ENCODE results near the gene OMA1. TPM values are rescaled to one million over a fixed set of nuclear protein-coding genes. Genes with fewer than 3 reads are reported as not detected.
"Not testable (repeated sequence)": the region's sequence is repeated elsewhere in the genome, so short reads cannot be mapped to it uniquely, and the experiment has no call there.

Gene OMA1
- total RNA-seq, 1 experiment from 2014 or later = 20.3 TPM

DNA sequence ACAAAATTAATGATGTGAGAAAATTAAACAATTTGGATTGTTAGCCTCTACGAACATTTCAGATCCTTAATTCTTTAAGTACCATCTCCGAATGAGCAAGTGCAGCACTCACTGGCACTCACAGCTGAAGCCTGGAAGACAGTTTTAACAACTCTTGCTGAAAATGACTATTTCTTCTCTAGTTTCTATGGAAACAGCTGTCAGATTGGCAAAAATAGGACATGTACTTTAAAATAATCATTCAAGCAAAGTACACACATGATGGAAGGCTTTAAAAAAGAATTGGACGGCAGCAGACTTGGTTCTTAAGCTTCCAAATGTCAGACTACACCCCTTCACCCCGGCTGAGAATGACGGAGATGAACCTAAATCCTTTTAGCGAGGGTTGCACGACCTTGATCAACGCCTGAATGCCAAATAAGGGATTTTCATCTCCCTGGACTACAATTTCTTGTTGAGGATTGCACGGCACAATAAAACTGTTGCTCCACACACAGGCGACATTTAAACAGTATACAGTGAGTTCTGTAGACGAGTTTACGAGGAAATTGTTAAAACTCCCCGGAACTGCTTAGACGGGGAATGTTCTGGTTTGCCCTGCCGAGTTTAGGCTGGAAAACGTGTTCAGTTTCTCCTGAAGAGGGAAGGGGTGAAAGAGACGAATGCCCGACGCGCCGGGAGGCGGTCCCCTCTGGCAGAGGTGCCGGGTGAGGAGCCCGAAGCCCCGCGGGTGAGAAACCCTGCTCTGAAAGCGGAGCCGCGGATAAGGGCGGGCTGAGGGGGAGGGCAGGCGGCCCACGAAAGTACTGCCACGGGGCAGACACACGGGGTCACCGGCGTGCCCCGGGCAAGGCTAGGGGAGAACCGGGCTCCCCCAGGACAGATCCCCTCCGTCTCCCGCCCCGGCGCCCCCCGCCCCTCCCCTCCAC, 671 bp downstream of the OMA1 start:
- in situ Hi-C loops (cut with HindIII; ENCODE audit: low pct_unique_long_range_greater_than_20kb, low sequenced_read_pairs) = no loop called here
- DNase-seq (ENCODE audit: low read depth) = peak; percentile 43

DNA sequence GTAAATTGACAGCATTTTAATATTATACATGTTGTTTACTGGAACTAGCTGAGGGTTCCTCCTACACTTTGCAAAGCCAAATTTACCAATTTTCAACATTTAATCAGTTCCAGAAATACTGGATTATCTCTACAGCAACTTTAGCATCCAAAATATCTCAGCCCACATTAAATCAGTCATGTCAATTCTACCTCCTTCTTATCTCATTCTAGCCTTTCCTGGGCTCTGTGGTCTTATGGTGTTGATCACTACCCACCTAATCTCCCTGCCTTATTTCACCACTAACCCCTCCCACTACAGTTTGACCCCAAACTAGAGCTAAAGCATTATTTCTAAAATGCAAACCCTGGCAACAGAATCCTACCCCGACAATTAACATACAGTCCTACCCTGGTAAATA, 3.3 kb downstream of the OMA1 start:
- in situ Hi-C loops (cut with HindIII; ENCODE audit: low pct_unique_long_range_greater_than_20kb, low sequenced_read_pairs) = no loop called here
- no peak for DNase-seq (ENCODE audit: low read depth)

DNA sequence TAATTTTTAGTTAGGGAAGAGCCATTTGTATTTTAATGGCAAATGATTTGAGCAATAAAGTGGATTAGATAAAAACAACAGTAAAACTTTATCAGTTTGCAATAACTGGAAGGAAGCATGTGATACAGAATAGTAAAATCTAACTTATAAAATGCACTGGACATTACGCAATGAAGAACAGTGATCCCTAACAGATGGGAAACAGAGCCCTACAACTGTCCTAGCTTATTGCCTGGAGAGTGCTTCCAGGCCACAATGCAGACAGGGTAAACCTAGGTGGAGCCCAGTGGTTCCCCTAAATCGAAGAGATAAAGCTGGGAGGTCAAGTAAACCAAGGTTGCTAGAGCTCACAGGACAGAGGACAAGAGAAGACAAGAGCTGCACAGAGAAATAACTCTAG, 7.0 kb downstream of the OMA1 start:
- DNase-seq (ENCODE audit: low read depth) = no peak
- in situ Hi-C loops (cut with HindIII; ENCODE audit: low pct_unique_long_range_greater_than_20kb, low sequenced_read_pairs) = no loop called here

DNA sequence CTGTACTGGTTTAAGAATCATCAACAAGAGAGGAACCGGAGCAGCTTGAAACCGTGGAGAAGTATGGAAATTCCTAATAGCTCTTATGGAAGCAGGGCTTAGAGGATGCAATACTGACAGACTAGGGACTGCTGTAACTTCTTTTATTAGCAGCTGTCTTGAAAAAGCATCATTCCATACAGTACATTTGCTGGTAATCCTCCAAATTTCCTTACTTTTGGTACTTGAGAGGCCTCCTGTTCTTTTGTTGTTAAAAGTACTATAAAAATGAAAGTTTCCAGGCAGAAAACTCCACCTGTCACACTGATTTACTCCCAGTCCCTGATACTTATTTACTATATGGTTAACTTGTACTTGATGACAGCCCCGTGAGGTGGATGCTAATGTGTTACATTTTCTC, 7.7 kb downstream of the OMA1 start:
- in situ Hi-C loops (cut with HindIII; ENCODE audit: low pct_unique_long_range_greater_than_20kb, low sequenced_read_pairs) = no loop called here
- DNase-seq (ENCODE audit: low read depth) = no peak

DNA sequence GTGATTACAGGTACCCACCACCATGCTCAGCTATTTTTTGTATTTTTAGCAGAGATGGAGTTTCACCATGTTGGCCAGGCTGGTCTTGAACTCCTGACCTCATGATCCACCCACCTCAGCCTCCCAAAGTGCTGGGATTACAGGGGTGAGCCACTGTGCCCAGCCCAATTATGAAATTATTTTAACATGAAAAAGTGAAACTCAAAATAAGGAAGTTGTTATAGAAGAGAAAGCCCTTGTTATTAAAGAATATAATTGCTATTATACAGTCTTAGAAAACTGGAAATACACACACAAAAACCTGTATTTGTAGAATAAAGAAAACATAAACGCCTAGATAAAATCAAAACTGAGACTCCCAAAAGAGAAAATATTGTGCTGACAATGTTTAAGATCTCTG, 14.7 kb downstream of the OMA1 start:
- DNase-seq (ENCODE audit: low read depth); in situ Hi-C loops (cut with HindIII; ENCODE audit: low pct_unique_long_range_greater_than_20kb, low sequenced_read_pairs): not testable (repeated sequence)

DNA sequence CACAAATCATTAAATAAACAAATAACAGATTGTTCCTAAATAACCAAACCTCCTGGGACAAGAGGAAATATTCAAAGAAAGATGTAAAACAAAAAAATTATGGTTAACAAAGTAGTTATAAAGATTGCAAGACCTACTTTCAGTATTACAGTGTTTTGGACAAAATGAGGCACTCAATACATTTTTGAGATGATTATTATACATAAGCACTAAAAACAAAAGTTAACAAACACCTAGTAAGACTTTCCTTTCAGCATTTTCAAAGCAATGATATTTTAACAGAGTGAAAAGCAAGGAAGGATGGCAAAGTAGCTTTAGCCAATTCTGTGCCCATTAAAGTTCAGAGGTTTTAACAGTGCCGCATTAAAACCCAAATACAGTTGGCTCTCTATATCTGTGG, 17.2 kb downstream of the OMA1 start:
- in situ Hi-C loops (cut with HindIII; ENCODE audit: low pct_unique_long_range_greater_than_20kb, low sequenced_read_pairs) = no loop called here
- no peak for DNase-seq (ENCODE audit: low read depth)

DNA sequence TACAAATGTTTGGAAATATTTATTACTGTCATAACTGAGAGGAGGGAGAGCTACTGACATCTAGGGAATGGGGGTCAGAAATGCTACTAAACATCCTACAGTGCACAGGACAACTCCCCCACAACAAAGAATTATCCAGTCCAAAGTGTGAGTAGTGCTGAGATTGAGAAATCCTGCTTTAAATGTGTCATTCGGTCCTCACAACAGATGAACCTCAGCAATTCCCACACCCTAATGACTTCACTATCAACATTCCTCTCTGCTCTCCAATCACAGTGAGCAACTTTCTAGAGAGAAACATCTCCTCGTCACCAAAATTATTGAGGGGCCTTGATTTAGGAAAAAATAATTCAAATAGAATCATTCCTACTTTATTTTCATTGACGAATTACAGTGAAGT, 18.0 kb downstream of the OMA1 start:
- in situ Hi-C loops (cut with HindIII; ENCODE audit: low pct_unique_long_range_greater_than_20kb, low sequenced_read_pairs) = no loop called here
- no peak for DNase-seq (ENCODE audit: low read depth)

DNA sequence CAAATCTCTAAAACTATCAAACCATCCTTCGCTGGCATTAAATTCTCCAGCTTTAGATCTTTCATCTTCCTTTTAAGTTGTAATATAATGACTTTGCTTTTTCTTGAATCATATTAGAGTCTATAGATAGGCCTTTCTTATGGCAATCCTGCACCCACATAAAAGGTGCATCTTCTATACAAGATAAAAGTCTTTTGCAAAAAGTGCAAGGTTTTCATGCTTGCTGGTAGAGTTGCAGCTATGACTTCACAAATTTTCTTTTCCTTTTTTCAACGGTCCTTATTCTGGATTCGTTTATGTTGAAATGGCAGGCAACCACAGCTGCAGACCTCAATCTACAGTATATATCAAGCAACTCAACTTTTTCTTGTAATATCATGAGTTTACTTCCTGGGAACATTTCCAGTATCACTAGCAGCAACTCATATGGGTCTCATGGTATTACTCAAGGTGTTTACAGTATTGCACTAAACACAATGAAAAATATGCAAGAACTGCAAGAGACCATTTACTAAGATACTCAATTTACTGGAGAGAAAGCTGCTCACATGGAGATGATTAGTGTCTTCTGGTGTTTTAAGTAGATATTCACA, 22.1 kb downstream of the OMA1 start:
- in situ Hi-C loops (cut with HindIII; ENCODE audit: low pct_unique_long_range_greater_than_20kb, low sequenced_read_pairs) = no loop called here
- no peak for DNase-seq (ENCODE audit: low read depth)

DNA sequence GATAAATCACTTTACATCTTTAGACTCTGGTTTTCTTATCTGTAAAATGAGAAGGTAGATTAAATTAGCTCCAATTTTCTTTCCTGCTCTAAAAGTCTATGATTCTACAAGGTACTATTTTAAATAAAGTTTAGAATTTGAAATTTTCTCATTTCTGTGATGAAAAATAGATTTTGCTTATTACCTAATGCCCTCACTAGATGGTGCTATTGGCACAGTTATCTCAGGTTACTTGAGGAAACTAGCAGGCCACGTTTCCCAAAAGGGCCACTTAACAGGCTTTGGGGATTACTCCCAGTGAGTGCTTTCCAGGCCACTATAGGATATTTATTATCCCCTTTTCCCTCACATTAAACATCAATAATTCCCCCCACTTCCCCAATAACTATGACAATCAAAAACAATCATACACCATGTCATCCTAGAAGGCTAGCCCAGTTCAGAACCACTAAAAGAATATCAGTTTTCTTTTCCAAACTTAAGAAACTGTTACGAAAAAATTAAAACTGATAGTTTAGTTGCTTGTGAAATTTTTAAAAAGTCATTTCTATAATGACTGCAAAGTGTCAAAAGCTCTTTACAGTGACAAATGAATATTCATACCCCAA, 30.6 kb downstream of the OMA1 start:
- peak; percentile 41 for DNase-seq (ENCODE audit: low read depth)
- in situ Hi-C loops (cut with HindIII; ENCODE audit: low pct_unique_long_range_greater_than_20kb, low sequenced_read_pairs) = no loop called here

DNA sequence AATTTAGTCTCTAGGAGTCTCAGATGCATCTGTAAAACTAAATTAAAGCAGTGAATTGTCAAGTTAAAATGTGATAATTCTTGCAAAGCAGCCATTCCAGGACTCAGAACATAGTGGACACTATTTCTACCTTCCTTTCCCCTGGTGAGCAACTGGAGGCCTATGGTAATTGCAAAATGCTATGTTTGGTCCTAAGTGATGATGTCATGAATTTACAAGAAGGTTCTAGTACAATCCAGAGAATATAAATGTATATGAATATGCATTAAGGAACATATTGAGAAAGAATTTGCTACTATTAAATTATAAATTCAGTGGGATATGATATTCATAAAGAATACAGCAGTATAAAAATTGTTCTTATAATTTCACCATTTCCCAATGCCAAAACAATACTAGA, 32.6 kb downstream of the OMA1 start:
- in situ Hi-C loops (cut with HindIII; ENCODE audit: low pct_unique_long_range_greater_than_20kb, low sequenced_read_pairs) = no loop called here
- no peak for DNase-seq (ENCODE audit: low read depth)

DNA sequence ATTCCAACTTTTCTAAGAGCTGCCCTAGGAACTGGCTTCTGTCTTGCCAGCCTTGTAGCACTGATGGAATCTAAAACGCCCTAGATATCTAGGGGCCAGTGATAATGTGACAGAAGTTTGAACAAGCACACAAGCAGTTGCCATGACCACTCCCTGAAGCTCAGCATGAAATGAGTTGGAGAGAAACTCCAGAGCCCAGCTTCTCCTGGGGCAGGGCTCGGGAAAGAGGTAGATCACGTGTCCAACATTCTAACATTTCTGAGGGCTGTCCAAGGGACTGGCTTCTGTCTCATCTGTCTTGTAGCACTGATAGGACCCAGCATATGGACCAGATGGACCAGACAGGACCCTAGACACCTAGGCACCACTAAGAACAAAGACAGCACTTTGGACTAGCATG, 37.9 kb downstream of the OMA1 start:
- in situ Hi-C loops (cut with HindIII; ENCODE audit: low pct_unique_long_range_greater_than_20kb, low sequenced_read_pairs) = no loop called here
- DNase-seq (ENCODE audit: low read depth) = no peak

DNA sequence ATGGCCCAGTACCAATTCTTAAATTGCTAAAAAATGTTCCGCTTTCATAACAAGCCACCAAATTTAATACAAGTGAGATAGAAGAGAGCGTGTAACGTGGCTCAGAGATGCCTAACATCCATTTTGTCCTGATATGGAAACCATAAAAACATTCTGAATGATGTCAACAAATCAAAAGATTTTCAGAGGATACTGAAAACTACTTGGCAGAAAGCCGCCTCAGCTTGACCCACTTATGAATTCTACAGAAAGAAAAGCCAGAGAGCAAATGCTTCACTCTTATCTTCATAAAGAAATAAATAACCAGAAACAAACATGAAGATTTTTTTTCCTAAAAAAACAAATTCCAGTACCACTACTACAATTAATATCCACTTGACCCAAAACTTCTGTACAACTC, 41.2 kb downstream of the OMA1 start:
- DNase-seq (ENCODE audit: low read depth) = no peak
- in situ Hi-C loops (cut with HindIII; ENCODE audit: low pct_unique_long_range_greater_than_20kb, low sequenced_read_pairs) = no loop called here

DNA sequence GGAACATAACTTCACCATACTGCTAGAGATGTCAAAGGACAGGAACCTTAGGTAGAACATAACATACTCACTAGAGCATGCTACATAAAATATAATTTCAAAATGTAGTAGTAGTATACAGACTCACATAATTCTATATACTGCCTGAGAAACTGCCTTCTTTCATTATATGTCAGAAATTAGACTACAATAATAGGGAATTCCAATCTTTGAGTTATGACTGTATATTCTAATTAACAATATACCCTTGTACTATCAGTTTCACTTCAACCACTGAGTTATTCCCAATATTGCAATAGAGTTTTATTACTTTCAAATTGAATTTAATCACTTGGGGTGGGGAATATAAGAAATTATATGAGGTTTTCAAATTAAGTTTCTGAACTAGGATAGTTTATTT, 44.0 kb downstream of the OMA1 start:
- no peak for DNase-seq (ENCODE audit: low read depth)
- in situ Hi-C loops (cut with HindIII; ENCODE audit: low pct_unique_long_range_greater_than_20kb, low sequenced_read_pairs) = no loop called here

DNA sequence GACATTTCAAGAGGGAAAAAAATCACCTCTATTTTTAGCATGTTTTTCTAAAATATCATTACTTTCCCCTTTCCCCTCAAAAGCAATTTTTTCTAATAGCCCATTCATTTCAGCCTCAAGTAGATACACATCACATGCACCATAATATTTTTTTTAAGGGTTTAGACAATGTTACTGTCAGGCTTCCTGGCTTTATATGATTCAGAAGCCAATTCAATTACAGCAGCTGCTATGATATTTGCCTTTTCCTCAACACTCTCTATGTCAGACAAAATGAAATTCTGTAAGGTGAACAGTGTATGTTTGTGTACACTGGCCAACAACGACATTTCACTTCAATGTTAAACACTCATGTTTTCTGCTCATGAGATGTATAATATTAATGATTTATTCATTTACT, 46.5 kb downstream of the OMA1 start:
- no peak for DNase-seq (ENCODE audit: low read depth)
- in situ Hi-C loops (cut with HindIII; ENCODE audit: low pct_unique_long_range_greater_than_20kb, low sequenced_read_pairs) = no loop called here

DNA sequence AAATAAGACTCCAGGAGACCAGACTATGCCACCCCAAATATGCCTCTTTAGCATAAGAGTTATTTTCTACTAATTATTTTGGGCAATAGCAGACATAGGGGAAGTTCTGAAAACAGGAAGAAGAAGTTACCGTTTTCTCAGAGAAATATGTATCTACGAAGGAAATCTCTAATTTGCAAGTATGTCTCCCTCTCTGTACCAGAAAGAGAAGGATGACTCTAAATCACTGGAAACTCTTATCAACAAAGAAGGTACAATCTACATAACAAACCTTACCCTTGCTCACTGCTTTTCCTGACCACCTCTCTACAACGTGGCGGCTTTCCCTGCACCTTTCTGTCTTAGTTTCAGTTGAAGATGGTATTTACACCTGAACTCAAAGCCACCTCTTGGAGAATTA, 49.0 kb downstream of the OMA1 start:
- DNase-seq (ENCODE audit: low read depth) = no peak
- in situ Hi-C loops (cut with HindIII; ENCODE audit: low pct_unique_long_range_greater_than_20kb, low sequenced_read_pairs) = no loop called here

DNA sequence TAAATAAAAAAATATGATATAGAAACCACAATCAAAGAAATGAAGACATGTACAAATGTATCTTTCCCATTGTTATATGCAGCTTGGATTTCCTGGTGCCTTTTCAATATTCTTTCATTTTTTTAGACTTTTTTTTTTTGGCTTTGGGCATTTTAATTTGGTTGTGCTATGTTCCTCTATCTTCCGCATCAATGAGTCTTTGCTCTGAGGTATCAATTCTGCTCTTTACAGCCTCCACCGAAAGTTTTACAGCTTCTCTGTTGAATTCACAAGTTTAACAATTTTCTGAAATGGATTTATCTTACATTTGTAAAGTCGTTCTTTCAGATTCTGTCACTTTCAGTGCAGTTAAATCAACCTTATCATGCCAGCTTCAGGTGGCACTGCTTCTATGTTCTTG, 50.5 kb downstream of the OMA1 start:
- in situ Hi-C loops (cut with HindIII; ENCODE audit: low pct_unique_long_range_greater_than_20kb, low sequenced_read_pairs) = no loop called here
- DNase-seq (ENCODE audit: low read depth) = no peak

DNA sequence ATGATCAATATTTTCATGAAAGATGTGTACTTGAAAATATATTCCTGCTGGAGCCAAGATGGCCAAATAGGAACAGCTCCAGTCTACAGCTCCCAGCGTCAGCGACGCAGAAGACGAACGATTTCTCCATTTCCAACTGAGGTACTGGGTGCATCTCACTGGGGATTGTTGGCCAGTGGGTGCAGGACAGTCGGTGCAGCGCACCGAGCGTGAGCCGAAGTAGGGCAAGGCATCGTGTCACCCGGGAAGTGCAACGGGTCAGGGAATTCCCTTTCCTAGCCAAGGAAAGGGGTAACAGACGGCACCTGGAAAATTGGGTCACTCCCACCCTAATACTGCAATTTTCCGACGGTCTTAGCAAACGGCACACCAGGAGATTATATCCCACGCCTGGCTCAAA, 57.6 kb downstream of the OMA1 start:
- DNase-seq (ENCODE audit: low read depth); in situ Hi-C loops (cut with HindIII; ENCODE audit: low pct_unique_long_range_greater_than_20kb, low sequenced_read_pairs): not testable (repeated sequence)

DNA sequence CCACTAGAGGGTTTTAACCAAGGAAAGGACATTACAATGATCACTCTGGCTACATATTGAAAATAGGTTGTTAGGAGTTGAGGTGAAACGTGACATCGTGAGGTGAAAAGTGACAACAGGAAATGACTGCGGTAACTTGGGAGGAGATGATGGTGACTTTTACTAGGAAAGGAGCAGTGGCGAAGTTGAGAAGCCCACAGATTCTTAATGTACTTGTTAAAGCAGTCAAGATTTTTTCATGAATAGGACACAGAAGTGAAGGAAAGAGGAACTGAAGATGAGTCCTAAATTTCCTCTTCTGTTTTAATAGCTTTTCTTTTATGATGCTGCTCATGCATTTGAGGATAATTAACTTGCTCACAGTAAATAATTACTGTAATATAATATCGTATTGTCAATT, 59.5 kb downstream of the OMA1 start:
- in situ Hi-C loops (cut with HindIII; ENCODE audit: low pct_unique_long_range_greater_than_20kb, low sequenced_read_pairs) = no loop called here
- DNase-seq (ENCODE audit: low read depth) = no peak

DNA sequence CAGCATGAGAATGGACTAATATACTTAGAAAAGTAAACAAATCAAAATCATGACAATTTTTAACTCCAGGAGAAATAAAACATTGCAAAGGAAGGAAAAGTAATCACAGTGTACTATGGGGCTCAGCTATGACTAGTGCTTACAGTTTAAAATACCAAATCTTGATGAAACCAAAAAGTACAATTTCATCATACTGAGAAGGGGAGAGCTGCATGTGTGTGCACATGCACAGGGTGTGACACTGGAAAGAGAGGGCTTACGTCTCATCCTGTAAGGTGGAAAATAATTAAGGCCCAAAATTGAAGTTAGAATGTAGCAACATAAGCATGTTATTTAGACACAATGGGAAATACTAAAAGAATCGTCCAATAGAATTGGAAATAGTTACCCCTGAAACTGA, 64.6 kb downstream of the OMA1 start:
- DNase-seq (ENCODE audit: low read depth) = no peak
- in situ Hi-C loops (cut with HindIII; ENCODE audit: low pct_unique_long_range_greater_than_20kb, low sequenced_read_pairs) = no loop called here

DNA sequence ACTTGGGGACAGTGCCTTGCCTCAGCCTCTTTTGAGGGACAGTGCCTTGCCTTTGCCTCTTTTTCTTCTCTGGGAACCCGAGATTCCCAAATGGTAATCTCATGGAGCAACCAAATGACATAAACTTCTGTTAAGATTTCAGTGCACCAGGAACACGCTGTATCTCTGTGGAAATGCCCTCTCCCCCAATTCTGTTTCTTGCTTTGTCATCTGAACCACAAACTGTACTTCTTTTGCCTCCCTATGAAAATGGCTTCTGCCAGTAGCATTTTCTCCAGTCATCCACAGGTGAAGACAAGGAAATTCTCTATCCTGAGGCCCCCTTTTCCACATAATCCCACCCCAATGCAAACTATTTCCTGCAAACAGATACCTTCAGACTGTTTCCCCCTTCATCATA, 66.3 kb downstream of the OMA1 start:
- no peak for DNase-seq (ENCODE audit: low read depth)
- in situ Hi-C loops (cut with HindIII; ENCODE audit: low pct_unique_long_range_greater_than_20kb, low sequenced_read_pairs) = no loop called here

Measured in Caki2 (cell line).